ENCODE measurements around the gene GYPA.
"Not testable (repeated sequence)": the region's sequence is repeated elsewhere in the genome, so short reads cannot be mapped to it uniquely, and the experiment has no call there.

The GYPA gene

DNA sequence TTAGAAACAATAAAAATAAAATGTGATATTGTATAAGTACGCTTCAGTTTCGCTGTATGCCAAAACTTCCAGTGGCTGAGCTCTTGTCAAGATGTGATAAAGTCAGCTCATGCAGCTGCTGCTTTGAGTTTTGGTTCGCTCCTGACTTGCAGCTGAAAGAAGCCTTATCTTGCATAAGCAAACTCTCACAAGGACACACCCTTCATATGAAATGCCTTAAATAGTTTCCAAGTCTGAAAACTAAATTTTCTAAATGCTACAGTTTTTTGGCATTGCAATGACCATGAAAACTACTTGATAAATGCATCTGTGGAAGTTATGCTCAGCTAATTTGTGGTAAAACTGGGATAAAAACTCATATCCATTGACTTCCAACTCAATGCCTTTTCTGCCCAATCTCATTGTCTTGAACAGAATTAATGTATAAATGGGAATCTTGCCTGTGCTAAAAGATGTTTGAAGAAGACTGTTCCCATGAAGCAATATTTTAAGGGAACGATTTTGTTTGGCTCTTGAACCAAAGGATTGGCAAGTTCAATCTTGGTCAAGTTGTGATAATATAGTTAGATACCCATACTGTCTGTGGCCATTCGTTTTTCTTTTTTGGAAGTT, 11.7 kb downstream of the GYPA start:
- not testable (repeated sequence) for DNase-seq

DNA sequence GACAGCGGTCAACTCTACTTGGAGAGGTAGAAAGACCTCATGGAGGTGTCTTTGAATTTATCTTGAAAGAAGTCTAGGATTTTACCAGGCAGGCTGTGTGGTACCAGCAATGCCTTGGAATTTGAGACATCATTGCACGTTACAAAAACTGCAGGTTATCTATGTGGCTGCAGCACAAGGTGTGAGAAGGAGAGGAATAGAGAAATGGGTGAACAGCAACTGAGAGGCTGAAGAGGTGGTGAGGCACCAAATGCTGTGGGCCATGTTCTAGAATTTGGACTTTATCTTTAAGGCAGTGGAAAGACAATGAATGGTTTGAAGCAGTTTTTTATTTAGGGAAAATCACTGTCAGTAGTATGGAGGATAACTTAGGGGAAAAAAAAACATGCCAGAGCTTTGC, 15.4 kb downstream of the GYPA start:
- DNase-seq: not testable (repeated sequence)

GRCh38 chr4:144123982-144124635, 16.4 kb downstream of the GYPA start:
- not testable (repeated sequence) for DNase-seq

DNA sequence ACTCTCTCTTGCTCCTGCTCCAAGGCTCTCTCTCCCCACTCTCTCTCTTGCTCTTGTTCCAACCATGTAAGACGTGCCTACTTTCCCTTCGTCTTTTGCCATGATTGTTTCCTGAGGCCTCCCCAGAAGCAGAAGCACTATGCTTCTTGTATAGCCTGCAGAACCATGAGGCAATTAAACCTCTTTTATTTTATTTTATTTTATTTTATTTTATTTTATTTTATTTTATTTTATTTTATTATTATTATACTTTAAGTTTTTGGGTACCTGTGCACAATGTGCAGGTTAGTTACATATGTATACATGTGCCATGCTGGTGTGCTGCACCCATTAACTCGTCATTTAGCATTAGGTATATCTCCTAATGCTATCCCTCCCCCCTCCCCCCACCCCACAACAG, 17.2 kb downstream of the GYPA start:
- not testable (repeated sequence) for DNase-seq

- DNase-seq: not testable (repeated sequence)
These were observed 20.8 kb downstream of the GYPA start for GRCh38 chr4:144119752-144120151.

GRCh38 chr4:144115519-144115918, 25.0 kb downstream of the GYPA start:
- DNase-seq: no peak

- DNase-seq: no peak
These were observed 27.0 kb downstream of the GYPA start for GRCh38 chr4:144113546-144113945.

- DNase-seq: no peak
These were observed 35.9 kb downstream of the GYPA start for GRCh38 chr4:144104509-144105130.

GRCh38 chr4:144097776-144098175, 42.7 kb downstream of the GYPA start:
- DNase-seq: not testable (repeated sequence)

DNA sequence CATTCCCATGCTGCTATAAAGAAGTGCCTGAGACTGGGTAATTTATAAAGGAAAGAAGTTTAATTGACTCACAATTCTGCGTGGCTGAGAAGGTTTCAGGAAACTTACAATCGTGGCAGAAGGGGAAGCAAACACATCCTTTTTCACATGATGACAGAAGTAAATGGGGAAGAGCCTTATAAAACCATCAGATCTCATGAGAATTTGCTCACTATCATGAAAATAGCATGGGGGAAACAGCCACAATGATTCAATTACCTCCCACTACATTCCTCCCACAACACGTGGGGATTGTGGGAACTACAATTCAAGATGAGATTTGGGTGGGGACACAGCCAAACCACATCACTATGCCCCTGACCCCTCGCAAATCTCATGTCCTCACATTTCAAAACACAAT, 46.5 kb downstream of the GYPA start:
- not testable (repeated sequence) for DNase-seq

- not testable (repeated sequence) for DNase-seq
These were observed 49.3 kb downstream of the GYPA start for GRCh38 chr4:144091181-144091580.

DNA sequence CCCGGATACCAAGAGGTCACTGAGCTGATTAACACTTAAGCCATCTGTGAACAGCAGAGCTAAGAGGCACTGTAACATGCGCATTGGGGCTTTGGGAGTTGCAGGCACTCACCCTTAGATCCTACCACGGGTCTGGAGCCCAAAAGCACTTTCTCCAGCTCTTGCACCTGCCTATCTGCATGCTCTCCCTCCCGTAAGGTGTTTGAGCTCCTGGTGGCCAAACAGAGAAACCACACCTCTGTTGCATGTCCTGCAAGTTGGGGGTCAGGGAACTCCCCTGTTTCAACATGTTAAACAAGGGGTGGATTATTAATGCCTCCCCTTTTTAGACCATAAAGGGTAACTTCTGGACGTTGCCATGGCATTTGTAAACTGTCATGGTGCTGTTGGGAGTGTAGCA, 49.8 kb downstream of the GYPA start:
- DNase-seq: no peak

DNA sequence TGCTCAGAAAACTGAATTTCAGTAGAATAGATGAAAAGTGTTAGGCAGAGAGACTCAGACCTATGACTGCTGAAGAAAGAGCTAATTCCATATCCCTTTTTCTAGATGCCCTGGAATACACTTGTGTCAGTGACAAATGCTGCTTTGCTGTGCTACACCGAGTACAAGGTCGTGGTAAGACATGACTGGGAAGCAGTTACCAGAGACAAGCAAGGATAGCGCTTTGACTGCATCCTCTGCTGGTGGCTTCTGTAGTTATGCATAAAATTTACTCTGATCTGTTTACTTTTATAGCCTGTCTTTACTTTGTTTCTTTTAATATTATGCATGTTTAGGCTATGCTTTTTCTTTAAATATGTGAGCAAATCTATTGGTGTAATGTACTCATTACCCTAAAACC, 58.5 kb downstream of the GYPA start:
- not testable (repeated sequence) for DNase-seq

- DNase-seq: not testable (repeated sequence)
These were observed 60.4 kb downstream of the GYPA start for GRCh38 chr4:144080135-144080534.

- not testable (repeated sequence) for DNase-seq
These were observed 61.8 kb downstream of the GYPA start for GRCh38 chr4:144078746-144079145.

- DNase-seq: not testable (repeated sequence)
These were observed 79.0 kb downstream of the GYPA start for GRCh38 chr4:144061556-144061955.

DNA sequence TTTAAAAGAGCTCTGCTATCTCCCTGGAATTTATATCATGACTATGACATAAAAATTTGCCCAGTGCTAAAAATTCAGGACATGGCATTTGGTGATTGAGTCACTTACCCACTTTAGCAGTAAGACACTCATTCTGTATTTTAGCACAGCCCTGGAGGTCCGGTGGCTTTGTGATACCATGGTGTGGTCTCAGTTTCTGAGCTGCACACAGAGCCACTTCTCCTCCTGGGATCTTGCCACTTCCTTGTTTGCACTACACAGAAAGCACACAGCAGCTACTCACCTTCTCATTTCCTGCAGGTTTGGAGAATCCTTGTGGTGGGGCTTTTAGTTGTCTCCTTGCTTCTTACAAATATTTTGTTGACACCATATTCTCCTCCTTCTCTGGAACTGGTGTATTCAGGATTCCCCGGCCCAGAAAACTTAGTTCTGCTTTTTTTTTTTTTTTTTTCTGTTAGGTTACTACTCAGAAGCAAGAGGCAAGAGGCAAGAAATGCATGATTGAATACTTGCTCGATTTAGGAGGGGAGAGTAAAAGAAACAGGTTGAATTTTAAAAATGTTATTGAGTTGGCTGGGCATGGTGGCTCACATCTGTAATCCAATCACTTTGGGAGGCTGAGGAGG, 80.2 kb downstream of the GYPA start:
- not testable (repeated sequence) for DNase-seq

Measured in NCI-H1417 (cell line).